NT2/D1 (cell line): ENCODE measurements around the gene AMIGO2.
"Not testable (repeated sequence)": the region's sequence is repeated elsewhere in the genome, so short reads cannot be mapped to it uniquely, and the experiment has no call there.

ENCODE experiments used
- DNase-seq: peaks from one replicate; pipeline ENCODE4 v3.0.0-alpha.2; 2011; ENCODE audit warnings: low read depth, low spot score
- H3K27me3 ChIP-seq: 2 replicates; pipeline ENCODE4 v1.6.0; 2011; ENCODE audit warnings: mild to moderate bottlenecking; ENCODE audit not compliant: insufficient read length, insufficient read depth
- H3K36me3 ChIP-seq: 2 replicates; pipeline ENCODE4 v1.6.1; 2011; ENCODE audit warnings: mild to moderate bottlenecking, low read length, mixed read lengths; ENCODE audit not compliant: insufficient read depth, insufficient read length
- H3K4me1 ChIP-seq: 2 replicates; pipeline ENCODE4 v1.5.1; 2011; ENCODE audit not compliant: insufficient read depth, insufficient read length
- H3K4me3 ChIP-seq: 2 replicates; pipeline ENCODE4 v1.5.1; 2011; ENCODE audit warnings: low read depth; ENCODE audit not compliant: insufficient read length
- H3K9ac ChIP-seq: 2 replicates; pipeline ENCODE4 v1.6.0; 2011; ENCODE audit warnings: low read depth; ENCODE audit not compliant: insufficient read length
- H3K9me3 ChIP-seq: 2 replicates; pipeline ENCODE4 v1.5.1; 2011; ENCODE audit warnings: mild to moderate bottlenecking, low read length; ENCODE audit not compliant: insufficient read depth
- SUZ12 ChIP-seq: IDR thresholded peaks from 2 replicates; pipeline ENCODE4 v1.6.1; 2011; ENCODE audit not compliant: insufficient read length, insufficient read depth; ENCODE audit errors: extremely low read depth
- YY1 ChIP-seq: IDR thresholded peaks from 2 replicates; pipeline ENCODE4 v1.6.1; 2011; ENCODE audit not compliant: insufficient read length, insufficient read depth
- ZNF274 ChIP-seq: IDR thresholded peaks from 2 replicates; pipeline ENCODE4 v1.6.1; 2011; ENCODE audit warnings: mild to moderate bottlenecking, low read depth, low read length

The AMIGO2 gene

DNA sequence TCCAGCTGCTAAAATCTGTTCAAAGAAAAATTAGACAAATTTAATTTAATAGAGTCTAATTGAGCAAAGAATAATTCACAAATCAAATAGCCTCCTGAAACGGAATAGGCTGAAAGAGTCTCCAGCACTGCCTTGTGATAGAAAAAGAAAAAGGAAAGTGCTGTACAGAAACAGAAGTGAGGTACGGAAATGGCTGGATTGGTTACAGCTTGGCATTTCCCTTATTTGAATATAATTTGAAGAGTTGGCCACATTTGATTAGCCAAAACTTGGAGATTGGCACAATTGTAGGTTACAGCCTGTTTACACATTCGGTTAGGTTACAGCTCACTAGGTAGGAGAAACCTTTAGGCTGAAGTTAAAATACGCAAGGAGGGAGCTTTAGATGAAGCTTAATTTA is 25.1 kb downstream of the AMIGO2 start:
- Histone ChIP-seq H3K9ac (no peak overlapping the region), H3K36me3 (no peaks in the 10 kb centered on the region), H3K4me3 (no peak overlapping the region), H3K27me3 (no peaks in the 10 kb centered on the region), H3K9me3 (peaks cover 26% of the 10 kb centered on the region), H3K4me1 (no peaks in the 10 kb centered on the region)
- TF ChIP-seq SUZ12: no peak
- TF ChIP-seq YY1: no peak
- TF ChIP-seq ZNF274: no peak
- DNase-seq: no peak

DNA sequence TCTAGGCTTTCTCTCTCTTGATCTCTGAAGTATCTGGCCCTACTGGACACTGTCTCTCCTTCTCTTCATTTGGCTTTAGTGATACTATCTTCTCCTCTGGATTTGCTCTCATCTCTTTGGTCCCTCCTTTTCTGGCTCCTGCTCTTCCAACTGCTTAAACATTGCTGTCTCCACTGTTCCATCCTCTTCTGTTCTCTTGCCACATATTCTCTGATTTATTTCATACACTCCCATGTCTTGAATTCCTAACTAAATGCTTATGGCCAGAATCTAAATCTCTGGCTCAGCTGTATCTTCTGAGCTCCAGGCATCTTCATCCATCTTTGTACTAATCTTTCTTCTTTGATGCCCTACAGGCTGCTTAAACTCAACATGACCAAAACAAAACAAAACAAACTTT is 25.8 kb downstream of the AMIGO2 start:
- H3K9me3 ChIP-seq: peaks cover 29% of the 10 kb centered on the region
- TF ChIP-seq ZNF274 (no peak), SUZ12 (no peak), YY1 (no peak)

DNA sequence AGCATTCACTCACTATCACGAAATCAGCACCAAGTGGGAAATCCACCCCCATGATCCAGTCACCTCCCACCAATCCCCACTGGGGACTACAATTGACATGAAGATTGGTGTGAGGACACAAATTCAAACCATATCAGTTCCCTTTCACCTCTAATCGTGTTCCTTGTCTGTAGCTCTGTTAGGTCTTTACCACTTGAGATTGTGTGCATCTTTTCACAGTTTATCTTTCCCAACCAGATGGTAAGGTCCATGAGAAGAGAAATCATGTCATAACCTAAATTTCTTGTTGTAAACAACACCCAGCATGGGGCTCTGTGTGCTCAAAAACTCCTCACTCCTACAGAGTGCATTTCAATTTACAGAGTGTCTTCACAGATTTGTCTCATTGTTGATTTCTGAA is 27.5 kb downstream of the AMIGO2 start:
- H3K4me1 ChIP-seq: no peaks in the 10 kb centered on the region

More for the DNA sequence above, 25.8 kb downstream of the AMIGO2 start:
- no peak for DNase-seq
- H3K27me3 ChIP-seq: no peaks in the 10 kb centered on the region
- H3K9ac ChIP-seq: no peak overlapping the region
- H3K4me3 ChIP-seq: no peak overlapping the region
- H3K36me3 ChIP-seq: no peaks in the 10 kb centered on the region
- no peaks in the 10 kb centered on the region for H3K4me1 ChIP-seq

DNA sequence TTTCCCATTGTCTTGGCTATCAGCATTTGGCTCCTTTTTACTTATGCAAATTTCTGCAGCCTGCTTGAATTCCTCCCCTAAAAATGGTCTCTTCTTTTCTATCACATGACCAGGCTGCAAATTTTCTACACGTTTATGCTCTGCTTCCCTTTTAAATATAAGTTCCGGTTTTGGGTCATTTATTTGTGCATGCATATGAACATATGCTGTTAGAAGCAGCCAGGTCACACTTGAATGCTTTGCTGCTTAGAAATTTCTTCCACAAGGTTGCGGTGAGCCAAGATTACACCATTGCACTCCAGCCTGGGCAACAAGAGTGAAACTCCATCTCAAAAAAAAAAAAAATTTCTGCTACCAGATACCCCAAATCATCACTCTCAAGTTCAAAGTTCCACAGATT is 28.5 kb downstream of the AMIGO2 start:
- peaks cover 24% of the 10 kb centered on the region for H3K9me3 ChIP-seq
- not testable (repeated sequence) for H3K9ac ChIP-seq, H3K4me3 ChIP-seq, H3K27me3 ChIP-seq, DNase-seq, H3K36me3 ChIP-seq, H3K4me1 ChIP-seq

More for the DNA sequence above, 27.5 kb downstream of the AMIGO2 start:
- Histone ChIP-seq H3K9me3 (peaks cover 32% of the 10 kb centered on the region), H3K4me3 (no peak overlapping the region), H3K27me3 (no peaks in the 10 kb centered on the region), H3K9ac (no peak overlapping the region), H3K36me3 (no peaks in the 10 kb centered on the region)
- no peak for DNase-seq
- no peak for TF ChIP-seq ZNF274
- no peak for TF ChIP-seq SUZ12
- no peak for TF ChIP-seq YY1

- H3K36me3 ChIP-seq: no peaks in the 10 kb centered on the region
- no peak overlapping the region for H3K9ac ChIP-seq
- no peak for DNase-seq
- H3K27me3 ChIP-seq: no peaks in the 10 kb centered on the region
- H3K9me3 ChIP-seq: peaks cover 21% of the 10 kb centered on the region
- no peak overlapping the region for H3K4me3 ChIP-seq
- TF ChIP-seq ZNF274: no peak
- TF ChIP-seq SUZ12: no peak
- no peak for TF ChIP-seq YY1
- H3K4me1 ChIP-seq: no peaks in the 10 kb centered on the region
Measured at GRCh38 chr12:47048541-47048940, 31.2 kb downstream of the AMIGO2 start.

- no peak overlapping the region for H3K4me3 ChIP-seq
- TF ChIP-seq SUZ12 (no peak), YY1 (no peak), ZNF274 (no peak)
- H3K36me3 ChIP-seq: no peaks in the 10 kb centered on the region
- 0 out of 2 replicates have a peak, but pooled peaks cover 3% of the 10 kb centered on the region for H3K9me3 ChIP-seq
- H3K27me3 ChIP-seq: no peaks in the 10 kb centered on the region
- no peak overlapping the region for H3K9ac ChIP-seq
- DNase-seq: no peak
- H3K4me1 ChIP-seq: no peaks in the 10 kb centered on the region
Measured at GRCh38 chr12:47041327-47041726, 38.4 kb downstream of the AMIGO2 start.

- no peaks in the 10 kb centered on the region for H3K27me3 ChIP-seq
- no peak overlapping the region for H3K4me3 ChIP-seq
- no peaks in the 10 kb centered on the region for H3K4me1 ChIP-seq
- H3K9me3 ChIP-seq: 0 out of 2 replicates have a peak, but pooled peaks cover 3% of the 10 kb centered on the region
- no peak overlapping the region for H3K9ac ChIP-seq
- no peak for TF ChIP-seq ZNF274
- TF ChIP-seq YY1: no peak
- no peak for TF ChIP-seq SUZ12
- no peak for DNase-seq
- no peaks in the 10 kb centered on the region for H3K36me3 ChIP-seq
Measured at GRCh38 chr12:47039756-47040155, 40.0 kb downstream of the AMIGO2 start.

GRCh38 chr12:47039079-47039478 is 40.7 kb downstream of the AMIGO2 start:
- TF ChIP-seq YY1 (no peak), ZNF274 (no peak), SUZ12 (no peak)
- no peak for DNase-seq
- Histone ChIP-seq H3K9ac (no peak overlapping the region), H3K9me3 (0 out of 2 replicates have a peak, but pooled peaks cover 3% of the 10 kb centered on the region), H3K4me3 (no peak overlapping the region), H3K27me3 (no peaks in the 10 kb centered on the region), H3K36me3 (no peaks in the 10 kb centered on the region), H3K4me1 (no peaks in the 10 kb centered on the region)

- Histone ChIP-seq H3K9me3 (0 out of 2 replicates have a peak, but pooled peaks cover 3% of the 10 kb centered on the region), H3K9ac (no peak overlapping the region), H3K4me1 (no peaks in the 10 kb centered on the region), H3K27me3 (no peaks in the 10 kb centered on the region), H3K36me3 (no peaks in the 10 kb centered on the region), H3K4me3 (no peak overlapping the region)
- TF ChIP-seq ZNF274 (no peak), YY1 (no peak), SUZ12 (no peak)
- DNase-seq: no peak
Measured at GRCh38 chr12:47038270-47038748, 41.5 kb downstream of the AMIGO2 start.
